ENCODE data around the gene ADAMTSL1. TPM values are rescaled to one million over a fixed set of nuclear protein-coding genes. Genes with fewer than 3 reads are reported as not detected.

ADAMTSL1 gene
- total and polyA plus RNA-seq, 2 of the 13 experiments (the other 11 are each of a cell fraction or from before 2014, with no cell fraction given) = not detected

GRCh38 chr9:18698992-18699391 lies 225.0 kb downstream of the ADAMTSL1 start (continued):
- TF ChIP-seq ZNF318 (CRISPR knock-in tag; IDR thresholded peaks at IDR 0.05) (no peak), GABPA (IDR thresholded peaks at IDR 0.05; ENCODE audit: low read depth, low read length) (no peak), GABPA (CRISPR knock-in tag; IDR thresholded peaks at IDR 0.05; ENCODE audit: low read depth) (no peak), ZNF256 (CRISPR knock-in tag; conservative IDR thresholded peaks at IDR 0.05) (no peak)

GRCh38 chr9:18699764-18700163 lies 225.8 kb downstream of the ADAMTSL1 start:
- in situ Hi-C loops (cut with HindIII; ENCODE audit: extremely low pct_ligation_motif_present, low pct_unique_long_range_greater_than_20kb) (no loop called here), intact Hi-C loops (cut with micrococcal nuclease; ENCODE audit: unreplicated experiment) (no loop called here)

More at GRCh38 chr9:18699764-18700163, 225.8 kb downstream of the ADAMTSL1 start:
- CTCF ChIA-PET (ENCODE audit: low intra/inter-chr PET ratio, low total read pairs) = no interaction called here
- peaks cover 16% of the 10 kb centered on the region for H3K9me3 ChIP-seq (ENCODE audit: low read length)
- no peak overlapping the region for H3K9ac ChIP-seq (ENCODE audit: insufficient read depth, low read depth, low read length)
- WGBS (ENCODE audit: low lambda C conversion rate) = 2% methylated on average over 1 of the region's 1 CpG
- no peak overlapping the region for H3K4me3 ChIP-seq (replicated peaks in 1 of 3; ENCODE audit: insufficient read depth in 1 of 3, low read depth in 2 of 3, low read length in 3 of 3)
- no peaks in the 10 kb centered on the region for H3K27me3 ChIP-seq (ENCODE audit: control insufficient read depth in 1 of 2, insufficient read depth in 2 of 2, low read length in 2 of 2)
- no TSS peak for BruUV-seq (replicated peaks)
- no peak overlapping the region for H3K27ac ChIP-seq (ENCODE audit: extremely low read length, insufficient read depth, low read length)
- H3K79me2 ChIP-seq (ENCODE audit: insufficient read depth, low read length) = no peaks in the 10 kb centered on the region
- no peaks in the 10 kb centered on the region for H4K20me1 ChIP-seq (ENCODE audit: insufficient read depth, low read length)
- no peaks in the 10 kb centered on the region for H3K36me3 ChIP-seq (replicated peaks in 1 of 2; ENCODE audit: control insufficient read depth in 1 of 2, insufficient read depth in 2 of 2, low read length in 2 of 2)
- ATAC-seq = no peak
- no peak overlapping the region for H2AFZ ChIP-seq (ENCODE audit: low read length)
- H3K4me1 ChIP-seq (ENCODE audit: insufficient read depth, low read length) = no peaks in the 10 kb centered on the region
- FAIRE-seq = no peak
- POLR2A ChIA-PET = no interaction called here
- TF ChIP-seq GMEB2 (CRISPR knock-in tag; IDR thresholded peaks at IDR 0.05; ENCODE audit: low read depth) = no peak
- DNase-seq (ENCODE audit: low spot score) = no peak
- H3K4me2 ChIP-seq (ENCODE audit: low read depth, low read length) = no peak overlapping the region

Data from HepG2 (cell line).